Nephron (organoid): ENCODE data around the gene RABGAP1.

Experiments
- H3K27ac Mint-ChIP-seq, 3 experiments: 2 replicates each; pipeline ENCODE4 v1.8.0; 2020; ENCODE audit warnings: mixed read lengths in 3 of 3, mild to moderate bottlenecking in 2 of 3, moderate library complexity in 1 of 3
- H3K27me3 Mint-ChIP-seq: 2 replicates; pipeline ENCODE4 v1.8.0; 2021; ENCODE audit warnings: low read depth, mild to moderate bottlenecking, moderate library complexity, mixed read lengths
- H3K36me3 Mint-ChIP-seq: 2 replicates; pipeline ENCODE4 v1.8.0; 2020; ENCODE audit warnings: low read depth, mixed read lengths
- H3K4me1 Mint-ChIP-seq: 2 replicates; pipeline ENCODE4 v1.8.0; 2020; ENCODE audit warnings: mixed read lengths
- H3K4me3 Mint-ChIP-seq, 3 experiments: 2 replicates each; pipeline ENCODE4 v1.8.0; 2020; ENCODE audit warnings: mild to moderate bottlenecking in 3 of 3, mixed read lengths in 3 of 3, moderate library complexity in 2 of 3
- H3K9me3 Mint-ChIP-seq: 2 replicates; pipeline ENCODE4 v1.8.0; 2020; ENCODE audit warnings: mixed read lengths
- CTCF ChIP-seq, 3 experiments: fragments of 200-600 bp; sonication (generic); IDR thresholded peaks; one replicate each; pipeline ENCODE4 v1.5.0; 2021; ENCODE audit warnings: antibody characterized with exemption in 3 of 3; ENCODE audit not compliant: unreplicated experiment in 3 of 3

RABGAP1 gene

DNA sequence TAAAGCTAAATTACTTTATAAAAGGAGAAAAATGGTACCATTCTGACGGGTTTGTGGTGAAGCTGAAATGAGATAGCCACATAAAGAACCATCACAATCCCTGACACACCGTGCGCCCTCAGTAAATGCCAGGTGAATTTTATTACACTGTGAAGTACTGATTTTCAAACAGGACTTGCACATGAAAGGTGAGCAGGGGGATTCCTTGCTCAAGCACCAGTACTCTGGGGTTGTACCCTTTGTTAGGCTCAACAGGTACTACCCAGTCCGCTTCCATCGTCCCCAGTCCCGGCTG, 419 bp upstream of the RABGAP1 start:
- Mint-ChIP-seq H3K9me3 (no peaks in the 10 kb centered on the region), H3K4me1 (peaks cover 27% of the 10 kb centered on the region), H3K27ac (peak overlapping the region; percentile 85 to 92 (median 89)), H3K36me3 (peaks cover 23% of the 10 kb centered on the region), H3K27me3 (no peaks in the 10 kb centered on the region), H3K4me3 (peak overlapping the region; percentile 96 to 99 (median 97))
- no peak for TF ChIP-seq CTCF (IDR thresholded peaks at IDR 0.05; ENCODE audit: unreplicated experiment in 3 of 3)

- no peak for TF ChIP-seq CTCF (IDR thresholded peaks at IDR 0.05; ENCODE audit: unreplicated experiment in 3 of 3)
- Mint-ChIP-seq H3K4me3 (peak overlapping the region; percentile 96 to 99 (median 97)), H3K4me1 (peaks cover 27% of the 10 kb centered on the region), H3K27me3 (no peaks in the 10 kb centered on the region), H3K36me3 (peaks cover 16% of the 10 kb centered on the region), H3K27ac (peak overlapping the region; percentile 85 to 92 (median 89)), H3K9me3 (no peaks in the 10 kb centered on the region)
Observed at GRCh38 chr9:122941582-122942234, 888 bp downstream of the RABGAP1 start.

DNA sequence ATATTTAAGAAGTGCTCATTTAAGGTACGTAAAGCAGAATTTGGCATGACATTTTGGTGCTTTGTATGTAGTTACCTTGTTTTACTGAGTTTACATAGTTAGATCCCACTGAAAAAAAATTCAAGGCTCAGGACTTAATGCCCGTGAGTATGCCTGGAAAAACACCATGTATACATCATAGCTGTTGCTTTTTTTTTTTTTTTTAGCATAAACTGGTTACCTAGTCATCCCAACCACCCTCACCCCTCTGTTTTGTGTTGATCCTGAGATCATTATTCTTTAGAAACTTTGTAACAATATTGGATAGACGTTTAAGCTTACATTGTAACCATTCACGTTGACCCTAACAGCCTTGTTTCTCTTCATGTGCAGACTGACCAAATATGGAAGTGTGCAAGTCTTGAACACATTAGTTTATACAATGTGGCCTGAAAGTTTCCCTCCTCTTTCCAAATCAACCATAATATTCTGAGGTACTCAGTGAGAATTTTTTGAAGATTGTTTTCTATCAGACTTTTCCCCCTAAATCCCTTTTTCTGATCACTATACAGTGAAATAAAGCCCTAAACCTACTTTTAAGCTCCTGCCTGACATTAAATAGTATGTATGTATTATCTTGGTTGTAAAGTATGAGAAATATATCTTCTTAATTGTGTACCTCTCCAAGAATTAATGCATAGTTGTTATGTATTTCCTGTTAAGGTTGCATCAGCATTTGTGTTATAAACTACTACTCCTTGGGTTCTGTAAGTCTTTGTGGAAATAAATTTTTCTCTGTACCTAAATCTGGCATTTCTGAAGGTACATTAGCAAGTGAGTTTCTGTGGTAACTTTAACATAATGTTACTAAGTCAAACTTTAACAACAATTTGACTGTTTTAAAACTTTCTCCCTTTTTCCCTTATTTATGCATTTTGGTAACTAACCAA, 4.4 kb downstream of the RABGAP1 start:
- Mint-ChIP-seq H3K4me1 (peaks cover 35% of the 10 kb centered on the region), H3K9me3 (no peaks in the 10 kb centered on the region), H3K36me3 (peaks cover 9% of the 10 kb centered on the region), H3K27ac (peak overlapping the region; percentile 44 to 84 (median 54)), H3K4me3 (peak overlapping the region; percentile 11 to 50 (median 18)), H3K27me3 (no peaks in the 10 kb centered on the region)
- no peak for TF ChIP-seq CTCF (IDR thresholded peaks at IDR 0.05; ENCODE audit: unreplicated experiment in 3 of 3)

DNA sequence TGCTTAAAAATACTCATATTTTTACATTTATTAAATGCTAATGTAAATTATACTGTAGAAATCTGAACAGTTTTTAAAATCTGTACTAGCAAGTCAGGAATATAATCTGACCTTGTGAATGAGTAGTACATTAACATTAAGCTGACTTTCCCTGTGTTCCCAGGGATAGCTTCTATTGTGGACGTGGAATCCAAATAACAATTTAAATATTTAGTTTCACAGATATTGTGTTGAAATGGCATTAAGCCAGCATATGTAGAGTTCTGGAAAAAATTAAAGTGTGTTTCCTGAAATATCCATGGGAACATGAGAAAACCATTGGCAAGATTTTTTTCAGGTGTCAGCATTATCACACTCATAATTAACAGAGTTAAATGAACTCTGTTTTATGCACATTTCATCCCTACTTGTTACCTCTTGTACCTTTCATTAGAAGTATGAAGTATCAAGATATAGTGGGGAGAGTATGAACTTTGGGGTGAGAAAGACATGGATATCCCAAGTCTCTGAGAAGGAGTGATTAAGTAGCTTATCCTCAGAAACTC, 5.7 kb downstream of the RABGAP1 start:
- no peak for TF ChIP-seq CTCF (IDR thresholded peaks at IDR 0.05; ENCODE audit: unreplicated experiment in 3 of 3)
- no peaks in the 10 kb centered on the region for H3K27me3 Mint-ChIP-seq
- peaks cover 13% of the 10 kb centered on the region for H3K36me3 Mint-ChIP-seq

GRCh38 chr9:122948313-122948712, 7.5 kb downstream of the RABGAP1 start:
- H3K36me3 Mint-ChIP-seq: peaks cover 13% of the 10 kb centered on the region
- H3K9me3 Mint-ChIP-seq: no peaks in the 10 kb centered on the region
- TF ChIP-seq CTCF (IDR thresholded peaks at IDR 0.05; ENCODE audit: unreplicated experiment in 3 of 3): no peak
- no peak overlapping the region for H3K4me3 Mint-ChIP-seq
- peaks cover 23% of the 10 kb centered on the region for H3K4me1 Mint-ChIP-seq
- H3K27ac Mint-ChIP-seq: peak overlapping the region in 1 of 3 experiments; percentile 38
- H3K27me3 Mint-ChIP-seq: no peaks in the 10 kb centered on the region

More for the DNA sequence above, 5.7 kb downstream of the RABGAP1 start:
- Mint-ChIP-seq H3K4me3 (no peak overlapping the region), H3K4me1 (peaks cover 30% of the 10 kb centered on the region), H3K9me3 (no peaks in the 10 kb centered on the region), H3K27ac (no peak overlapping the region)
